ENCODE data around the gene SGIP1. TPM values are rescaled to one million over a fixed set of nuclear protein-coding genes. Genes with fewer than 3 reads are reported as not detected.

Gene SGIP1
- total and polyA plus RNA-seq, 2 of the 8 experiments (the other 6 are each of a cell fraction or from before 2014, with no cell fraction given): 1.4 to 2.1 TPM

- H3K4me3 ChIP-seq (ENCODE audit: extremely low read depth in 1 of 4, insufficient read depth in 2 of 4, low read depth in 3 of 4, low read length in 4 of 4): no peak overlapping the region
- CTCF ChIA-PET (ENCODE audit: partially characterized antibody): no interaction called here
- no peak overlapping the region for H3K27ac ChIP-seq (ENCODE audit: low read depth, low read length)
- no peak overlapping the region for H4K91ac ChIP-seq (replicated peaks; ENCODE audit: insufficient read length, low read length)
- no peak overlapping the region for H2BK5ac ChIP-seq (ENCODE audit: low read depth, low read length)
- no peak overlapping the region for H3K9ac ChIP-seq (replicated peaks in 1 of 4; ENCODE audit: extremely low read depth in 1 of 4, low read depth in 3 of 4, low read length in 3 of 4)
- no peak overlapping the region for H3K56ac ChIP-seq (replicated peaks; ENCODE audit: insufficient read length, low read depth, low read length)
- H3K18ac ChIP-seq (ENCODE audit: extremely low read depth, low read length): no peak overlapping the region
- no peaks in the 10 kb centered on the region for H3K9me3 ChIP-seq (ENCODE audit: insufficient read depth in 2 of 2, low read depth in 1 of 2, low read length in 1 of 2)
- H4K5ac ChIP-seq (ENCODE audit: insufficient read length, low read depth, low read length): no peak overlapping the region
- DNase-seq (ENCODE audit: low read depth in 1 of 2, low spot score in 2 of 2): no peak
- H3K36me3 ChIP-seq (ENCODE audit: control insufficient read depth in 2 of 4, insufficient read depth in 4 of 4, low read length in 3 of 4): no peaks in the 10 kb centered on the region
- H3K4ac ChIP-seq (replicated peaks; ENCODE audit: insufficient read length, low read depth, low read length): no peak overlapping the region
- WGBS, 2 experiments (ENCODE audit: extremely low coverage in 1 of 2, insufficient coverage in 1 of 2, insufficient read length in 1 of 2, insufficient replicate concordance in 2 of 2, low coverage in 1 of 2, low lambda C conversion rate in 2 of 2, missing lambda C conversion rate in 1 of 2): 88% methylated on average over 2 of the region's 2 CpGs; no CpG with 5 or more reads in 1 of the 2 experiments
- no peaks in the 10 kb centered on the region for H4K20me1 ChIP-seq (replicated peaks in 1 of 2; ENCODE audit: control insufficient read depth in 1 of 2, insufficient read depth in 2 of 2, low read length in 2 of 2)
- H3K79me2 ChIP-seq (ENCODE audit: control insufficient read depth in 1 of 2, insufficient read depth in 2 of 2, low read length in 2 of 2): no peaks in the 10 kb centered on the region
- TF ChIP-seq TAF7 (optimal IDR thresholded peaks at IDR 0.05; ENCODE audit: borderline replicate concordance, low read depth, low read length) (no peak), ZNF274 (IDR thresholded peaks at IDR 0.05; ENCODE audit: borderline replicate concordance, extremely low read depth, low read length) (no peak), RFX5 (IDR thresholded peaks at IDR 0.05; ENCODE audit: borderline replicate concordance, low read depth, low read length) (no peak), SIN3A (conservative IDR thresholded peaks at IDR 0.05 in 1 of 2, IDR thresholded peaks at IDR 0.05 in 1 of 2; ENCODE audit: low read depth in 1 of 2, low read length in 2 of 2) (no peak), CEBPB (IDR thresholded peaks at IDR 0.05; ENCODE audit: low read depth, low read length) (no peak), RXRA (IDR thresholded peaks at IDR 0.05; ENCODE audit: insufficient read depth, low read depth, low read length) (no peak), TAF1 (IDR thresholded peaks at IDR 0.05; ENCODE audit: low read depth, low read length) (no peak), SIRT6 (IDR thresholded peaks at IDR 0.05; ENCODE audit: low read length) (no peak), TCF12 (IDR thresholded peaks at IDR 0.05; ENCODE audit: low read depth, low read length) (no peak)
- H2BK120ac ChIP-seq (replicated peaks; ENCODE audit: low read depth, low read length): no peak overlapping the region
- no peak overlapping the region for H3K23ac ChIP-seq (ENCODE audit: insufficient read length)
- H2BK20ac ChIP-seq (ENCODE audit: low read length): no peak overlapping the region
- POLR2A ChIA-PET (ENCODE audit: partially characterized antibody): no interaction called here
- no peak overlapping the region for H3K14ac ChIP-seq (ENCODE audit: insufficient read length)
- no peak overlapping the region for H2AFZ ChIP-seq (ENCODE audit: low read length)
- H3K79me1 ChIP-seq (ENCODE audit: low read depth, low read length): no peaks in the 10 kb centered on the region
- H3K27me3 ChIP-seq (replicated peaks in 1 of 4; ENCODE audit: control insufficient read depth in 3 of 4, extremely low read depth in 1 of 4, insufficient read depth in 3 of 4, low read length in 3 of 4): no peaks in the 10 kb centered on the region
- H3K4me2 ChIP-seq (ENCODE audit: insufficient read depth in 1 of 2, low read depth in 2 of 2, low read length in 2 of 2): no peak overlapping the region
- no peak overlapping the region for H4K8ac ChIP-seq (ENCODE audit: extremely low read depth, insufficient read depth, low read length)
- H3K4me1 ChIP-seq (replicated peaks in 1 of 4; ENCODE audit: control insufficient read depth in 3 of 4, insufficient read depth in 4 of 4, low read length in 3 of 4): no peaks in the 10 kb centered on the region
- no peak overlapping the region for H2AK5ac ChIP-seq (ENCODE audit: low read depth, low read length)
- H2BK15ac ChIP-seq (ENCODE audit: low read length): no peak overlapping the region
- H2BK12ac ChIP-seq (ENCODE audit: low read depth, low read length): no peak overlapping the region
- FAIRE-seq: no peak
- H3K23me2 ChIP-seq (ENCODE audit: low read depth, low read length): no peaks in the 10 kb centered on the region
Observed at GRCh38 chr1:66770240-66770639, 236.3 kb downstream of the SGIP1 start.
